ENCODE results near the gene CAMK2G. TPM values are rescaled to one million over a fixed set of nuclear protein-coding genes. Genes with fewer than 3 reads are reported as not detected.

The CAMK2G gene
- total and polyA plus RNA-seq, 2 experiments from 2014 or later, result 24.3 to 25.7 TPM

DNA sequence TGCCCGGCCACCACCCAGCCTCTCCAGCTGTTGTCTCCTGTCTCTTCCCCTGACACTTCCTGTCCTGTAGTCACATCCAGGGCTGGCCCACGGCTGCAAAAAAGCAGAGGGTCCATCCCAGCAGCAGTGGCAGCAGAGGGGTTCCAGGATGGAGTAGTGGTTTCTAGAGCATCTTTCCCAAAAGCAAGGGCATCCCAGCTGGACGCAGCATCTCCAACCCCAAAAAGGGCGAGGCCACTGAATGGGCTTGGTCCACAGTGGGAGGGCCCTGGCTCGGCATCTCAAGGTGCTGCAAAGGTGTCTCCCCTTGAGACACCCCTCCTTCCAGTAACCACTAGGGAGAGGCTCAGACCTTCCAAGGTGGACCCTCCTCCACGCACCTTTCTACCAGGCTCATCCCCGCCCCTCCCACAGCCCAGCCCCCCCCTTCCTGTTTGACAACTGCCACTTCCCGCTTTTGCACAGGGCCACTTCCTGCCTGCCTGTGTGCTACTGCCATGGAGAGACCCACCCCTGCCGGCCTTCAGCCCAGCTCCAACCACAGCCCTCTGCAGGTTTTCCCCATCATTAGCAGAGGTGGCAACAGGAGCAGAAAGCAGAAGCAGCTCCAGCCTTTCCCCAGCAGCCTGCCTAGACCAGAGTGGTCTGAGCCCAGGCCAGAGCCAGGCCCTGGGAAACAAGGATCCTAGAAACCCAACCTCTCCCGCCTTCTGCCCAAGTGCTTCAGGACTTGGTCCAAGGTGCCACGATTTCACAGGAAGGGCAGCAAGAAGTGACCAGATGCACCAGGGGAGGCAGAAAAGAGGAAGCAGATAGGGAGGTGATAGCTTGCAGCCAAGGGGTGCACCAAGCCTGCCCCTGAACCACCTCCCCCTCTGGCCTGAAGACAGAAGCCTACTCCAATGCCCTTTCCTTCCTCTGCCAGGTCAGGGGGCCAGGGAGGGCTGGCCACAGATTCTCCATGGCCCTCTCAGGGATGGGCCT lies 8.6 kb downstream of the CAMK2G start:
- Histone ChIP-seq H3K4me3 (no peak overlapping the region), H4K20me1 (ENCODE audit: insufficient read depth) (no peaks in the 10 kb centered on the region), H2AFZ (no peak overlapping the region), H3K4me2 (ENCODE audit: unreplicated experiment) (no peak overlapping the region), H3K9ac (no peak overlapping the region), H3K27ac (no peak overlapping the region), H3K9me3 (ENCODE audit: low read depth) (no peaks in the 10 kb centered on the region), H3K9me2 (ENCODE audit: insufficient read depth) (no peaks in the 10 kb centered on the region), H3K4me1 (ENCODE audit: insufficient read depth) (no peaks in the 10 kb centered on the region), H3K27me3 (replicated peaks; ENCODE audit: insufficient read depth) (no peaks in the 10 kb centered on the region), H3F3A (ENCODE audit: insufficient read depth) (no peaks in the 10 kb centered on the region), H3K79me2 (ENCODE audit: insufficient read depth) (peaks cover 21% of the 10 kb centered on the region), H3K36me3 (ENCODE audit: low read depth) (no peaks in the 10 kb centered on the region; the same call in 1 of the 2 replicates)
- WGBS, 2 experiments (ENCODE audit: low coverage in 1 of 2, low lambda C conversion rate in 2 of 2, missing lambda C conversion rate in 2 of 2), result 73 to 77% methylated on average over 9 to 11 of the region's 11 CpGs
- TF ChIP-seq EZH2phosphoT487 (IDR thresholded peaks at IDR 0.05; ENCODE audit: insufficient read depth, low read depth), result no peak
- TF ChIP-seq EZH2 (IDR thresholded peaks at IDR 0.05; ENCODE audit: insufficient read depth, poor library complexity, severe bottlenecking), result no peak
- no peak for DNase-seq
- in situ Hi-C loops (cut with MboI), result no loop called here

DNA sequence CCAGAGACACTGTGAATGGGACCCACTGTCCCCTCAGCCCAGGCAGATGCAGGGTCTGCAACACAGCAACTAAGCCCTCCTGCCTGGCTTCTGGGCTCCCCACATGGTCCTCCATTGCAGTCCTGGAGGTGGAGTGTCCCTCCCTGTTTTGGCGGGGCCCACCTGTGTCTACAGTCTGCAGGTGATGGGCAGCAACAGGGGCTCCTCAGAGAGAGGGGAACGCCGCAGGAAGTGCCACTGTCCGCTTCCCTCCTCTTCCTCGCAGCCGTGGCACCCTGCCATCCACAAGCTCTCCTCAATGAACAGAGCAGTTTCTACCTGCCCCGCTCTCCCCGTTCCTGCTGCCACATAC lies 9.3 kb downstream of the CAMK2G start:
- Histone ChIP-seq H3K27ac (no peak overlapping the region), H3K9me3 (ENCODE audit: low read depth) (no peaks in the 10 kb centered on the region), H3K4me2 (ENCODE audit: unreplicated experiment) (no peak overlapping the region), H2AFZ (no peak overlapping the region), H3K27me3 (replicated peaks; ENCODE audit: insufficient read depth) (no peaks in the 10 kb centered on the region), H3F3A (ENCODE audit: insufficient read depth) (no peaks in the 10 kb centered on the region), H4K20me1 (ENCODE audit: insufficient read depth) (no peaks in the 10 kb centered on the region), H3K36me3 (ENCODE audit: low read depth) (no peaks in the 10 kb centered on the region; the same call in 1 of the 2 replicates), H3K9ac (no peak overlapping the region), H3K4me1 (ENCODE audit: insufficient read depth) (no peaks in the 10 kb centered on the region), H3K4me3 (no peak overlapping the region), H3K79me2 (ENCODE audit: insufficient read depth) (peaks cover 18% of the 10 kb centered on the region), H3K9me2 (ENCODE audit: insufficient read depth) (no peaks in the 10 kb centered on the region)
- in situ Hi-C loops (cut with MboI), result no loop called here
- no peak for DNase-seq
- TF ChIP-seq EZH2 (IDR thresholded peaks at IDR 0.05; ENCODE audit: insufficient read depth, poor library complexity, severe bottlenecking) (no peak), EZH2phosphoT487 (IDR thresholded peaks at IDR 0.05; ENCODE audit: insufficient read depth, low read depth) (no peak)
- WGBS, 2 experiments (ENCODE audit: low coverage in 1 of 2, low lambda C conversion rate in 2 of 2, missing lambda C conversion rate in 2 of 2), result 92 to 95% methylated on average over 8 of the region's 8 CpGs

DNA sequence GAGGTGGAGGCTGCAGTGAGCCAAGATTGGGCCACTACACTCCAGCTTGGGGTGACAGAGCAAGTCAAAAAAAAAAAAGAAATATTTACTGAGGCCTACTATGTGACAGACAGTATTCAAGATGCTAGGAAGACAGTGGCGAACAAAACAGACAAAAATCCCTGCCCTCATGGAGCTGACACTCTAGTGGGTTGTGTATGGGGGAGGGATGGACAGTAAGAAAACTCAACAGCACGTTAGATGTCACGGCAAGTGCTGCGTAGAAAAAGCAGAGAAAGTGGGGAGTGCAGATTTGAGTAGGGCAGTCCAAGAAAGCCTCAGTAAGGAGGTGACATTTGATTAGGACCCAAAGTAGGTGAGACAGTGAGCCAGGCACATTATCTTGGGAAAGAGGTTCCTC lies 10.1 kb downstream of the CAMK2G start:
- Histone ChIP-seq H3K4me3 (no peak overlapping the region), H3K4me2 (ENCODE audit: unreplicated experiment) (no peak overlapping the region), H4K20me1 (ENCODE audit: insufficient read depth) (no peaks in the 10 kb centered on the region), H3F3A (ENCODE audit: insufficient read depth) (no peaks in the 10 kb centered on the region), H3K36me3 (ENCODE audit: low read depth) (no peaks in the 10 kb centered on the region; the same call in 1 of the 2 replicates), H3K9me2 (ENCODE audit: insufficient read depth) (no peaks in the 10 kb centered on the region), H2AFZ (no peak overlapping the region), H3K27me3 (replicated peaks; ENCODE audit: insufficient read depth) (no peaks in the 10 kb centered on the region), H3K4me1 (ENCODE audit: insufficient read depth) (no peaks in the 10 kb centered on the region), H3K79me2 (ENCODE audit: insufficient read depth) (peaks cover 13% of the 10 kb centered on the region; the same call in 1 of the 2 replicates), H3K9me3 (ENCODE audit: low read depth) (no peaks in the 10 kb centered on the region), H3K27ac (no peak overlapping the region), H3K9ac (no peak overlapping the region)
- in situ Hi-C loops (cut with MboI), result no loop called here
- TF ChIP-seq EZH2 (IDR thresholded peaks at IDR 0.05; ENCODE audit: insufficient read depth, poor library complexity, severe bottlenecking), result no peak
- TF ChIP-seq EZH2phosphoT487 (IDR thresholded peaks at IDR 0.05; ENCODE audit: insufficient read depth, low read depth), result no peak
- no peak for DNase-seq
- whole genome bisulfite sequencing, 2 experiments (ENCODE audit: low coverage in 1 of 2, low lambda C conversion rate in 2 of 2, missing lambda C conversion rate in 2 of 2), result 89 to 96% methylated on average over 4 of the region's 4 CpGs

DNA sequence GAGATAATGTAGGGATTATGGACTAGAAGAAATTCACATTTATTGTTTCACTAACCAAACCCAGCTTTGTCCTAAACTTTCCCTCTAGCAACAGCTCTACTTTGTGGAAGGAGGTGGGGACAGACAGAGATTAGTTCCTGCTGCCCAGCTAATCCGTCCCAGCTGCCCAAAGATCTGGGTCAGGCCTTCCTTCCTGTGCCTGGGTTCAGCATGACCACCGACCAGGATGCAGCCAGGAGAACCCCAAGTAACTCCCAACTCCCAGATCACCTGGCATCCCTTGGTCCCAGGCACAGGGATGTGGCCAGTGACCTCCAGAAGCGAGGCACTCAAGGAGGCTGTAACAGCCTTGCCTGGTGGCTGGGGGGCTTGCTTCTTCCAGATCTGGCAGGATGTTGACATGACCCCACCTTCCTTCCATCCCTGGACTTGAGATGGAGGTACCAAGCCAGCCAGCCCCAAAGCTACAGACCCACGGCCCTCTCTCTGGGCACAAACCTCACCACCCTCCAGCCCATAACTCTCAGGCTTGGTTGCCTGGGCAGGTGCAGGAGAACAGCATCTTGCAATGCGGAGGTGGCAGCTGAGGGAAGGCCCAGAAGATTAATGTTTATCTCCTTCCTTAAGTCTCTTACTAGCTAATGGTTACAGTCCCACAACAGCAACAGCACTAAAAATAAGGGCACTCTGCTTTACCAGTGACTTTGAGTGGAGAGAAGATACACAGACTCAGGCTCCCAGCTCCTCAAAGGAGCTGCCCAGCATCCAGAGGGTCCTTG lies 11.1 kb downstream of the CAMK2G start:
- DNase-seq, result no peak
- no peaks in the 10 kb centered on the region for H3K9me2 ChIP-seq (ENCODE audit: insufficient read depth)
- no peaks in the 10 kb centered on the region; the same call in 1 of the 2 replicates for H3K36me3 ChIP-seq (ENCODE audit: low read depth)
- no peak overlapping the region for H3K9ac ChIP-seq
- H3K79me2 ChIP-seq (ENCODE audit: insufficient read depth), result peaks cover 11% of the 10 kb centered on the region; the same call in 1 of the 2 replicates
- no peaks in the 10 kb centered on the region for H3F3A ChIP-seq (ENCODE audit: insufficient read depth)
- TF ChIP-seq EZH2phosphoT487 (IDR thresholded peaks at IDR 0.05; ENCODE audit: insufficient read depth, low read depth) (no peak), EZH2 (IDR thresholded peaks at IDR 0.05; ENCODE audit: insufficient read depth, poor library complexity, severe bottlenecking) (no peak)
- H3K27me3 ChIP-seq (replicated peaks; ENCODE audit: insufficient read depth), result no peaks in the 10 kb centered on the region
- H3K27ac ChIP-seq, result no peak overlapping the region
- H2AFZ ChIP-seq, result no peak overlapping the region
- H3K9me3 ChIP-seq (ENCODE audit: low read depth), result no peaks in the 10 kb centered on the region
- H3K4me2 ChIP-seq (ENCODE audit: unreplicated experiment), result no peak overlapping the region
- H3K4me3 ChIP-seq, result no peak overlapping the region
- H4K20me1 ChIP-seq (ENCODE audit: insufficient read depth), result no peaks in the 10 kb centered on the region
- WGBS, 2 experiments (ENCODE audit: low coverage in 1 of 2, low lambda C conversion rate in 2 of 2, missing lambda C conversion rate in 2 of 2), result 54 to 60% methylated on average over 5 of the region's 5 CpGs
- in situ Hi-C loops (cut with MboI), result no loop called here
- H3K4me1 ChIP-seq (ENCODE audit: insufficient read depth), result no peaks in the 10 kb centered on the region
